HG03342 (cell line): ENCODE measurements around the gene HOXA3.

Source experiments
- ATAC-seq: cut with Tn5 transposase; IDR thresholded peaks from one replicate; pipeline ENCODE4 v1.9.1; 2021; ENCODE audit warnings: mild to moderate bottlenecking, moderate library complexity; ENCODE audit not compliant: unreplicated experiment

The HOXA3 gene

DNA sequence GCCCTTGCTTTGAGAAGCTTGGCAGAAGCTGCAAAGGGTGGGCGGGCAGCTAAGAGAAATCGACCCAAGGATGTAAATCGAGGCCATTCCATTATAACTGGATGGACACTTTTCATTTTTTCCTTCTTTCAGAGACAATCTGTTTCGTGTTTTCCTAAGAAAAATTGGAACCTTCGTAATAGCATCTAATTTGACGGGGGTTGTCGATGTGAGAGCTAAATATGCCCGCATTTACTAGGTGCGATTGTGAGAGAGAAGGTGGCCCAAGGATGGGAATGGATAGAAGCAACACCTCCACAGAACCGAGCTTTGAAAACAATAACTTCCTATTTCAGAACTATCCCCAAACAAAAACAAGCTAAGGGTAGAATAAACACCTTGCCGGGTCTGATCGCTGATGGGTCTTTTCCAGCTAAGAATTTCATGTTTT is 21.0 kb downstream of the HOXA3 start:
- ATAC-seq, result no peak

DNA sequence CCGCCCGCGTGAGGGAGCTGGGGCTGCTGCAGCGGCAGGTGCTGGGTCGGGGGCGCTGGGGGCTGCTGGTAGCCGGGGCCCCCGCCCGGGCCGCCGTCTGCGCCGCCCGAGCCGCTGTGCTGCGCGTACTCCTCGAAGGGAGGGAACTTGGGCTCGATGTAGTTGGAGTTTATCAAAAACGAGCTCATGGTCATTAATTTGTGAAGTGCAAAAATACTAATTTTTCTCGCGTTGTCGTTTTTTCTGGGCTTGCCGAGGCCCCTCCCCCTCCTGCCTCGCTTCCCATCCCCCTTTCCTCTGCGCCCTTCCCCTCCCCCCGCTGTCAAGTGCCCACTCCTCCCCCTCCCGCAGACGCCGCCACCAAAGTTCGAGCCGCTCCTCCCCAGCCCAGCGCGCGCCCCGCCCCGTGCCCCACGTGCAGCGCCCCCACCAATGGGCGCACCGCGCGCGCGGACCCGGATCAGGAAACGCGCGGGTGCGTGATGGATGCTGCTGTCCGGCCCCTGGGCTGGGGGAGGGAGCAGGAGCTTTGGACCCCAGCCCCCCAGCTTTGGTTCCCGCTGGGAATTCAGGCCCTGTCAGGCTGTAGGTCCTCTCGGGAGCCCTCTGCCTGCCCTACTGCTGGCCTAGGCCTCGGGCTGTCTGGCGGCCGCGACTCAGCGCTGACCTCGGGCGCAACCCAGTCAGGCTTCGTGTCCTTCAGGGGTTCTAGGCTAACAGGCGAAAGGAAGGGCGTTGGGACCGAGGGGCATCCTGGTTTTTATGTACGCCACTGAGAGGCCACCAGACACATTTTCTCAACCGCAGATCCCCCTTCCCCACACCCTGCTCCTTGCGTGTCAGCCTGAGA is 21.6 kb downstream of the HOXA3 start, which contains the start of gene HOXA4:
HOXA4 (minus strand) TSS at position 218 of the 850 bp plus-strand sequence; CDS start at position 194, 24 bp downstream.
- peak; percentile 84 for ATAC-seq

DNA sequence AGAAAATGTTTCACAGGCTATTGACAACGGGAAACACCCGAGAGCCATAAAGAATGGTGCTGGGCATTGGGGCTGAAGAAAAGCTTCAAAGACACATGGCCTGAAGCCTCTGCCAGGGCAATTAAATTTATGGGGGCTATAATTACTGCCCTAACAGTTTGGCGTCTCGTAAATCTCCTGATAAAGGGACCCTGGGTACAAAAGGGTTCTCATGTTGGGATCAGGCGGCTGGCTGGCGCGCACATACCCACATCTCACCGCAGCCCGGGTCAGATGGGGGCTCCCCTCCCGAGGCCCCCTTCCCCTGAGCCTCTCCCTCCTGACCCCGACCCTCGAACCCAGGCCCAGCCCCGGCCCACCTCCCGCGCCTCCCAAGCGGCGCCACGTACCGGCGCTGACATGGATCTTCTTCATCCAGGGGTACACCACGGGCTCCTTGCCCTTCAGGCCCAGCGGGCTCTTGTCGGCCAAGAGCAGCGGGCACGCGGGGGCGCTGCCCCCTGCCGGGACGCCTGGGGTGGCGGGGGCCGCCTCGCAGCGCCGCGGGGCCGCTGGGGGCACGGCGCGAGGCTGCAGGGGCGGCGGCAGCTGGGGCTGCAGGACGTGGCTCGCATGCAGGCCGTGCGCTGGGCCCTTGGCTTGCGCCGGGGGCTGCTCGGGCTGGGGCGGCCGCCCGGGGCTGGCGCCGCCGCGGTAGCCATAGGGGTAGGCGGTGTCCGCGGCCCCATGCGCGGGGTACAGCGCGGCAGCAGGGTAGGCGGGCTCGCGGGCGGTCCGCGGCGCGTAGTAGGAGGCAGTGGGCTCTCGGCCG is 22.4 kb downstream of the HOXA3 start:
- no peak for ATAC-seq

DNA sequence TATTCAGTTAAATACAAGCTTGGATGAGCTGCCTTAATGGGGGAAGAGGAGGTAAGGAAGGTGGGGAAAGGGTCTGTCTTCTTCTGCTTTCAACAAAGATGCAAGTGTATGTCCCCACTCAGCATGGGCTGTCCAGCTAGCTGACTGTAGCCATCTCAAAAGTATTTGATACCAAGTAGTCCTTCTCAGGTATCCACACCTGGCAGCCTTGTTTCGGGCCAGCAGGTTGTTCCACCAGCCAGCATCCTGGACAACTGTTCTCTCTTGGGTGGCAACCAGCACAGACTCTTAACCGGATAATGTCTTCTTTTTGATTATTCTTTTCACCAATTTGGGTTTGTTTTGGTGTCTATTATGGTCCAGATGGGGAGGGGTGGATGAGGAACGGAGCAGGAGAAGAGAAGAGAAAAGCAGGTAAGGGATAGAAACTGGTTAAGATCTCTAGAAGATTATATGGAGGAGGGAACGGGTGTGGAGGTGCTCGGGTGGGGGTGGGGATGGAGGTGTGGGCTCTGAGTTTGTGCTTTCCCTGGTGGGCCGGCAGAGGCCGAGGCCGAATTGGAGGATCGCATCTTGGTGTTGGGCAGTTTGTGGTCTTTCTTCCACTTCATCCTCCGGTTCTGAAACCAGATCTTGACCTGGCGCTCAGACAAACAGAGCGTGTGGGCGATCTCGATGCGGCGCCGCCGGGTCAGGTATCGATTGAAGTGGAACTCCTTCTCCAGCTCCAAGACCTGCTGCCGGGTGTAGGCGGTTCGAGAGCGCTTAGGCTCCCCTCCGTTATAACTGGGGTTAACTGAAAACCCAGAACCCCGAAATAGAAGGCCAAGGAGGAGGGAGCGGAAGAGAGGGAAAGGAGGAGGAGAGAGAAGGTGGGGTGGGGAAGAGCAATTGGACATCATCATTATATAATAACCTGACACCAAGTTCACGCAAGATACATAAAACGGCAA is 23.3 kb downstream of the HOXA3 start:
- no peak for ATAC-seq

DNA sequence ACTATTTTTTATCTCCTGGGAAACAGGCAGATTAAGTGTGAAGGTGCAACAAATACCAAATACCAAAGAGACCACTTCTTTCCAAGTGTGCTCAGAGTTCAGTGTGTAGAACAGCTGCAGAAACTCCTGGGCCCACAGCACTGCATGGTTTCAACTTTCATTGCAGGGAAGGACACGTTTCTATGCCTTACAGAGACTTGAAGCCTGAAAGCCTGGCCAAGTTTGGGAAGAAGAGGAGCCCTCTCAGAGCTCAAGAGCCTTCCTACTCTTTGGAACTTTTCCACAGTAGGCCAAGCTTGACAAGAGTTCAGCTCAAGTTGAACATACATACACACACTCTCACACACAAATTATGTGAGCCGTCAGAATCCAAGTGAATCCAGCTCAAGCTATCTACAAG is 24.3 kb downstream of the HOXA3 start:
- ATAC-seq, result no peak

DNA sequence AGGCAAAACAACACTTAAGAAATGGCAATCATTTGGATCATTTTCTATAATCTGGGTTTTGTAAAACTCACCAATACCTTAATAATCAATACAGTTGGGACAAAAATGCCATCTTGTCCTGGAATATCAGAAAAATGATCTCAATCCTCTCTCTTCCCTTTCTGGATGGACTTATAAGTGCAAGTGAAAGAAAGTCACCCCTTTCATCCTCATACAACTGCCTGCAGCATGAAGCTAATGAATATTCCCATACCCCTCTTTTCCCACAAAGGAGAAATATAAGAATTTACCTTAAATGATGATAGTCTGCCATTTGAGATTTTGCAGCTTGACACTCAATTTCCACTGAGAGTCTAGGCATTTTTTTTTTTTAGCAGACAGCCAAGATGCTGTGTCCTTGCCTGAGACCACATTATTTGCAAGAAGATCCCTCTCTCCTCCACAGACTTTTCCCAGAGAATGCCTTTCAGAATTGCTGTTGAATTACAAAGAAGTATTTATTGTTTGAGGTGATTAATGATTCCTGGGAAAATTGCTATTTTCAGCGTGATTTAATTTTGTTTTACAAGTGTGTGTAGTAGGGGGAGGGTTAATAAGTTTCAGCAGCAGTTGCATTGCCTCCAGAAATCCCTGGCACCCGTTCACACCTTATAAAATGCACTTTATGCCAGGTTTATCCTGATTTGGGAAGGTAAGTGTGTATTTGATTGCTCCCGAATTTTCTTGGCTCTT is 25.6 kb downstream of the HOXA3 start:
- no peak for ATAC-seq

DNA sequence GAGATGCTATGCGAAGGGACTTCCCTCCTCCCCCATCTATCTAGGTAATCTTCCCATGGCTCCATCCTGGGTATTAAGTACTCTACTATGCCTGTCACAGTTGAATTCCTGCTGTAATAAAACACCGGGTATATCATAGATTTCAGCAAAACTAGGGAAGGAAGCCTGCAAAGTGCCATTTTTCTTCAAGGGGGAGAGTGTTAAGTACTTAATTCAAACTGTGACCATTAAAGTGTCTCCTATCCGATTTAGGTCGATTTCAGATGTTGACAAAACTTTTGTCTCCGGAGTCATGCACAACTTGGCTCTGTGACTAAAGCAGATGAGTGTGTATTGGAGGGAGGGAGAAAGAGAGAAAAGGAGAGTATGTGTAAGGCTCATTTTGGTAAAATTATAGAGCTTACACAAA is 26.4 kb downstream of the HOXA3 start:
- no peak for ATAC-seq

DNA sequence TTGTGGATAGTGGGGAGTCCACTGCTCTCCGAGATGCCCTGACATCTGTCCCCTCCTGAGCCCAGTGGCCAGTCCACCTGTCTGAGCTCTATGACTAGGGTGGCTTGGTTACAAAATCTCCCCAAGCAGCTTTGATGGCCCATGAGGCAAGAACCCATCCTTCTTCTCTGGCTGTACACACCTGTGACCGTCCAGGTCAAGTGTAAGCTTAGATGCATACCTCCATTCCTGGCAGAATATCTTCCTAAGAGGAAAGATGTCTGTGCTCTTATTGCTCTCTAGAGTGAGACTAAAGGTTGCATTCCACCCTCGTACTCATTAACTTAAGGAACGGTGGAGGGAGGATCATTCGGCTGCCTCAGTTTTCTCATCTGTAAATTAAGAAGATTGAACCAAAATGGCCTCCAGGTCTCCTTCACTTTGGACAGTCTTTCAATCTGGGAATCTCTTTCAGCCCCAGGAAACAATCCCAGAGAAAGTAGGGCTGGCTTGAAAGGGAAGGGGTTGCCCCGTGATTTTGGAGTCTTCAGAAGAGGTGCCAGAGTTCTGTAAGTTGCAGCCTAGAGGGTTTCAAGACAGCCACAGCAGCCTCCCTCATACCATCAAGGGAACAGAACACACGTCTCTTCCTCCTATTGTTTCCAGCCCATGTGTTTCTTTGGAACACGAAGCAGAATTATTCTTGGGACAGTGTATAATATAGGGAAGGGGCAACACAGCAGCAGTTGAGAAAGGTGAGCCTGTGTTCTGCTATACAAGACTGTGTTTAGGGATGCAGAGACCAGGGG is 27.3 kb downstream of the HOXA3 start:
- no peak for ATAC-seq

DNA sequence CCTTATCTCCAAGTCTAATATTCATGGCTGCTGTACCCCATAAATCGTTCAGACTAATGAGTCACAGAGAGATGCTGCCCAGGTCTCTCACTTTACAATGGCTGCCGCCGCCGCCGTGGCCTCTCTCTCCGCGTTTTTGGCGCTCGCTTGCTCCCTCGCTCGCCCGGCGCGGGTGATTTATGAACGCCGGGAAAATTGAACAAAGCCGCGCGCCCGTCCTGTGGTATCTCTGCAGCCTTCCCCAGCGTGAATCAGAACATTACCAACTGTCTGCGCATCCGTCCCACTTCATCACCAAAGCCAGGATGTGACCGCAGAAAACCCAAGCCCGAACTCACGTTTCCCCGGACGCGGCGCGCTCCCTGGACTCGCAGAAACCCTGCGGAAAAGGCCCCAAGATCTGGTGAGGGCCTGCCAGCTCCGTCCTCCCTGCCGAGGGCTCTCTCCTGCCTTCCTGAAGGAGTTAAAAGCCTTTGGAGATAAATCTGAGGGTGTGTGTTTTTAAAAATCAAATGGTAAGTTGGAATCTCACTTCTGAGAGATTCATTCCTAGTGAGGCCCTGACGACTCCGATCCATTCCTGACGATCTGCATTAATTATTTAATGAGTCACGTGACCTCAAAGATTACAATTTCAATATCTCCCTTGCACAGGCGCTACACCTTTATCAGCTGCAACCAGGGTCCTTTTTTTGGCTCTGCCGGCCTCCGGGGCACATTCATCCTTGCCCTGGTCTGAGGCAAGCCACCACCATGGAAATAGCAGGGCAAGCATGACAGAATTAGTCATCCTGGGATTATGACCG is 28.1 kb downstream of the HOXA3 start:
- ATAC-seq, result no peak

DNA sequence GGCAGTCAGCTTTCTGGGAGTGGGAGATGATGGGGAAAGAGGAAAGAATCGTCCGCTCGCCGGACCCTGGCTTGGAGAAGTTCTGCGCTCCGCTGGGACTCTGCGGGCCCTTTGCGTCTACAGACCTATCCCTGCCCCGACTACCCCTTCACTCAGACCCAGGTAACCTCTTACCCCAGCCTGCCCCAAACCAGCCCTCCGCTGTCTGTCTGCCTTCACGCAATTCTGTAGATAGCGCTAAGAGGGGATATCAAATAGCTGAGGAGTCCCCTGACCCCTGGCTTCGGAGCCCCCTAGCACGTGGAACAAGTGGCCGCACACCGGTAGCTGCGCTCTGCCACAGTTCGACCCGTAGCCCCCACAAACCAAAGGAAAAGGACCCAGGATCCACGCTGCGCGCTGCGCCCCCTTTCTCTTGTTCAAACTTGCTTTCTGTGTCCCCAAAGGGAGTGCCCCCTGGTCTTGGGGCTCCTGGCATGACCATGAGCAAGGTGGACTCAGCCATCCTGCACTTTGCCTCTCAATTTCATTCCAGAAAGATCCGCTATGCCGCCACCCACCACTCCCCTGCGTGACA is 28.8 kb downstream of the HOXA3 start:
- no peak for ATAC-seq

DNA sequence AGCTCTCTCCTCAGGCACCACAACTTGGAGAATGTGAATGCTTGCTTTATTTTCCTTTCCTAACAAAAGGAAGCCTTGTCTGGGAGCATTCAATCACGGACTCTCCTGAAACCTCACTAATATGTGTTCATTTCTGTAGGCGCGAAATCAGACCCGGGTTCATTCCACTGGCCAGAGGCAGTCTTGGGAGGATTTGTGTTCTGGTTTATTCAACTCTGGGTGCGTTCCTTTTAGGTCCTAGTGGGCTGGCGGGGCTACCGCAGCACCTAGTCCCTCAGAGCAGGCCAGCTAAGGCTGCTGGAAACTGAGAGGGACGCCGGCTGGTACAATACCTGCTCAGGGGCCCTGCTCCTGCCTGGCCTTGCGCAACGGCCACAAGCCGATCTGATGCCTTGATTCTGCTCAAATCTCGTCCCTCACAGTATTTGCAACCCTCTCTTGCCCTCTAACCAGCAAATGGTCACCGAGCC is 29.3 kb downstream of the HOXA3 start:
- no peak for ATAC-seq

DNA sequence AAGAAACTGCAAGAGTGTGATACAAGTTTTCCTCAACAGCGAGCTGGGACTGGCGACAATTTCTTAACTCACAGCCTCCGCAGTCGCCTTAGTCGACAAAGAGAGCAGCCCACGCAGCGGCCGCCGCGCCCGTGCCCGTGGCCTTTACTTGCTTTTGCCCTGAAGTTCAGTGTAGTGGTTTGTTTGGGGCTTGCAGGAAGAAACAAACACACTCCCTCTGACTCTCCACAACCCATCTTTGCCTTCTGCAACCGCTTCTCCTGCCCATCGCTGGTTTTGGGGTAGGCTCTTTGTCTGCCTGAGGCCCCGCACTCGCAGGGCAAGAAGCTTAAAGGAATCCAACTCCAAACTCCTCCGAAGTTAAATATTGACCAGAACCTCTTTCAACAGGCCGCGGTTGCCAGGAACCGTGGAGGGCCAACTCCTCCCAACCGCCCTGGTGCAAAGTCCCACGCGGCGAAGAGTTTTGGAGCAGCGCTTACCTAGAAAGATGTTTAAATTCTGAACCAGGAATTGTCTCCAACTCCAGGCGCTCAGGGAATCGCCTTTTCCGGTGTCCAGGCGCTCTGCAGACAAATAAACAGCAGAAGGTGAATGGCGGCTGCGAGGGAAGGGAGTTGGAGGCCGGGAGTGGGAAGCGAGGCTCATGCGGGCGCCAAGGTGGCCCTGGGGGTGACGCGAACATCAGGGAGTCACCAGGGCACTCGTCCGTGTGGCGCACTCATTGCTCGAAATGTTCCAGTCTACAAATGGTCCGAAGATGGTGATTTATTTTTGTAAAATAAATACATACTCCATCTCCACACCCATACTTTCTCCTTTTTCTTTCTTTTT is 30.1 kb downstream of the HOXA3 start:
- ATAC-seq, result no peak

DNA sequence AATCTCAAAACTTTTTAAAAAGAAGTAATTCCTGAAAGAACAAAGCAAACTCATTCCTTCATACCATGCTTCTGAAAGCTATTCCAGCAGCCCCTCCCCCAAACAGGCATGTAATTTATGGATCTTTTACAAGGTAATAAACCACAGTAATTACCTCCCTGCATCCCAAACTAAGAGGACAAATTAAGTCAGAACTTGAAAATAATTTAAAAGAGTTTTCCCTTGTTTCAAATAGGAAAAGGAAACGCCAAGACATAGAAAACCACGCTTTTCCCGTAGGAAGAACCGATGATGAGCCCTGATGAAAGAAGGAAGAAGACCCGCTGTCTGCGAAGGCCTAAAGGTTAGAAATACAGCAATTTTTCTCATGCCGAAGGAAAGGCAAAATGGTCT is 30.7 kb downstream of the HOXA3 start:
- no peak for ATAC-seq

DNA sequence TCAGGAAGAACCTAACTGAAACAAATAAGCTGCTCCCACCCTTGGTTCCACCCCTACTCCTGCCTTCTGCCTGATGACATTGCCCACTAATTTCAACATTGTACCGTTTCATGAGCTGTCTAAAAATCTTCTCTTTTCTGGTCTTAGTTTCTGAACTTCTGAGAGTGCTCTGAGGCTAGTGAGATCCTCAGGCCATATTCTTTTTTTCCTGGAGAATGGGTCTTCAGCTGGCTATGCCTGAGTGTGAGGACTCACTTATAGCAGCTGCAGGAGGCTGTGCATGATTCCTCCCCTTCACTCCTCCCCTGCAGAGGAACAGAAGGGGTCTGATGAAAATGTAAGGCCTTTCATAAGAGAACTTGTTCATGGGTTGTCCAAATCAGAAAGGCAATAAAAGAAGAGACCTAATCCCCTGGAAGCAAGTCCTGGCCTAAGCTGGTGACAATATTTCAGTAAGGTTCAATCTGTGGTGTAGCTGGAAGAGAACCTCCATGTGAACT is 32.9 kb downstream of the HOXA3 start:
- no peak for ATAC-seq

DNA sequence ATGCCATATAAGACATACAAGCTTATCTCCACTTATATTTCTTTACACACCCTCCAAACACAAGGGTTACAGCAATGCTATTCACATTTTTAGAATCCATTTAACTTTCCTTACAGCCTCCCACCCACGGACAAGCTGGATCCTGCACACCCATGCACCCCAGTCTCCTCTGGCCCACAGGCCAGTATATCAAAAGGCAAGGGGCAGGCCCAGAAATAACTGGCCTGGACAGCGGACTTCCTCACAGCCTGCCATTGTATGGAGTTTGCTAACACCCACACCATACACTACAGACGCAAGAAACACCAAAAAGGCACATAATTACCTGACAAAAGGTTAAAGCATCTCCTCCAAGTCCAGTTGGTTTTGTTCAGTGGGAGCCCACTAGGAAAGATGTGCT is 33.8 kb downstream of the HOXA3 start:
- ATAC-seq, result no peak

DNA sequence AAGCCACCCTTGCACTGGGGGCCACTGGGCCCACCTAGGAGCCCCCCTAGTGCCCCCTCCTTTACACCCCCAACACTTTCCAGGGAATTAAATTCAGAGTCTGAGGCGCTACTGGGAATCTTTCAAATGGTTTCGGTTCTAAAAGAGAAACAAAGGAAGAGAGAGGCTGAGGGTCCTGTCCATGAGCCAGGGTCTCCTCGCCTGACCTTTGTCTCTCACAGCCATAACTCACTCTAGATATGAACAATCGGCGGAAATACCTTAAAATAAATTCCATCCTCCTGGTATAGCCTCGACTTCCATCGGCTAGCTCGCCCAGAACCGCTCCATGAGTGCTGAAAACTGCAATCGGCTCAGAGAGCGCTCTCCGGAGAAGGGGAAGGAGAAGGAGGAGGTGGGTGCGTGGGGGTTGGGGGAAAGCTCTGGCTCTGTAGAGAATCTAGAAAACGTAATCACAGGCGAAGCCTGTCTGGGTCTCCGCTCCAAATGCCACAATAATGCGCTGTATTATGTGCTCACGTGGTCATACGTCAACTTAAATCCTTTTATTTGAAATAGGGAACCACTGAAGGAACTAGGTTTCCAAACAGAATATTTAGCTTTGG is 34.4 kb downstream of the HOXA3 start:
- no peak for ATAC-seq
